GM12878 (cell line): Measurements from ENCODE around the gene SLC37A1. TPM values are rescaled to one million over a fixed set of nuclear protein-coding genes. Genes with fewer than 3 reads are reported as not detected.

Experiments used
- ATAC-seq: fragments of 200-7000 bp; cut with Tn5 transposase; 3 replicates; pipeline ENCODE4 v1.9.1; 2020; ENCODE audit warnings: mild to moderate bottlenecking, moderate library complexity
- BruUV-seq: library from RNA; stranded (reverse); fragments of 400-500 nt; replicated peaks from 2 replicates; lab custom pipeline; 2021; lab: Mats Ljungman, UMichigan
- CTCF ChIA-PET: fragments of 300-600 bp; sonication (Branson Sonifier 250); formaldehyde crosslinking; extraction: SDS; loops from one replicate; lab custom pipeline; 2021; ENCODE audit warnings: inconsistent platforms; lab: Yijun Ruan, JAX
- POLR2A ChIA-PET: fragments of 350-600 bp; formaldehyde crosslinking; extraction: SDS; loops from one replicate; lab custom pipeline; 2021; ENCODE audit warnings: inconsistent platforms; lab: Charles Lee
- RAD21 ChIA-PET: fragments of 300-600 bp; sonication (Branson Sonifier 250); formaldehyde crosslinking; loops from one replicate; lab custom pipeline; 2023; ENCODE audit warnings: antibody characterized with exemption; ENCODE audit not compliant: unreplicated experiment; lab: Charles Lee
- SMC1A ChIA-PET: fragments of 300-600 bp; sonication (Branson Sonifier 250); formaldehyde crosslinking; loops from one replicate; lab custom pipeline; 2023; ENCODE audit not compliant: unreplicated experiment, uncharacterized antibody; lab: Charles Lee
- DNase-seq: peaks from one replicate; pipeline ENCODE4 v3.0.0-alpha.2; 2011; ENCODE audit warnings: low read depth, low spot score
- FAIRE-seq: peaks from 3 replicates; lab custom pipeline; 2011; peaks lifted over from hg19 to GRCh38; lab: Jason Lieb, UNC
- H2AFZ ChIP-seq: 2 replicates; pipeline ENCODE4 v1.6.0; 2011; ENCODE audit warnings: low read depth, low read length, control low read depth; ENCODE audit not compliant: control insufficient read depth
- H3K27ac ChIP-seq: 2 replicates; pipeline ENCODE4 v1.5.1; 2011; ENCODE audit warnings: control low read depth; ENCODE audit not compliant: control insufficient read depth, insufficient read depth
- H3K27me3 ChIP-seq, 2 experiments: replicated peaks in 1 of 2; 2 replicates each; pipeline versions ENCODE4 v1.6.0 to v1.6.1; 2011; ENCODE audit warnings: low read length in 1 of 2; ENCODE audit not compliant: control insufficient read depth in 2 of 2, insufficient read depth in 2 of 2
- H3K36me3 ChIP-seq, 2 experiments: 2 replicates each; pipeline ENCODE4 v1.5.1; 2011; ENCODE audit warnings: low read length in 1 of 2; ENCODE audit not compliant: control insufficient read depth in 2 of 2, insufficient read depth in 2 of 2
- H3K4me1 ChIP-seq: 2 replicates; pipeline ENCODE4 v1.6.1; 2011; ENCODE audit warnings: mild to moderate bottlenecking, low read length, moderate library complexity, mixed read lengths; ENCODE audit not compliant: control insufficient read depth, insufficient read depth
- H3K4me2 ChIP-seq: 2 replicates; pipeline ENCODE4 v1.6.0; 2011; ENCODE audit warnings: control low read depth; ENCODE audit not compliant: control insufficient read depth, insufficient read depth
- H3K4me3 ChIP-seq: fragments of 200-600 bp; sonication (generic); 2 replicates; pipeline ENCODE4 v1.5.1; 2016
- H3K79me2 ChIP-seq: 2 replicates; pipeline ENCODE4 v1.6.0; 2011; ENCODE audit warnings: low read length; ENCODE audit not compliant: control insufficient read depth, insufficient read depth
- H3K9ac ChIP-seq: 2 replicates; pipeline ENCODE4 v1.8.0; 2011; ENCODE audit warnings: low read length, control low read depth, mixed read lengths; ENCODE audit not compliant: control insufficient read depth, insufficient read depth
- H3K9me3 ChIP-seq: replicated peaks from 3 replicates; pipeline ENCODE4 v1.5.1; 2011; ENCODE audit warnings: mild to moderate bottlenecking, low read length; ENCODE audit not compliant: control insufficient read depth, insufficient read depth
- H4K20me1 ChIP-seq: 2 replicates; pipeline ENCODE4 v1.6.0; 2011; ENCODE audit not compliant: control insufficient read depth, insufficient read depth
- WGBS: methylation state at CpG from one replicate; pipeline ENCODE4 v1.1.6; 2016; ENCODE audit warnings: low lambda C conversion rate; ENCODE audit not compliant: insufficient replicate concordance, insufficient coverage; ENCODE audit errors: missing lambda C conversion rate; 5-methylcytosine and 5-hydroxymethylcytosine counted together
- in situ Hi-C: fragments of 300-500 bp; cut with MboI; formaldehyde crosslinking; loops from 9 replicates; pipeline ENCODE4 v1.14.3; 2018; ENCODE audit warnings: mixed read lengths
- intact Hi-C: fragments of 100-400 bp; cut with micrococcal nuclease; formaldehyde crosslinking; loops from one replicate; pipeline ENCODE4 v1.14.2; 2022; ENCODE audit not compliant: unreplicated experiment
- polyA plus RNA-seq, 11 experiments: library from polyadenylated mRNA; depleted of rRNA in 4 of 11; unstranded in 6 of 11; stranded (reverse) in 5 of 11; fragments of >200 nt; fragmentation: Nextera tagmentation in 4 of 11; fragmentation: Illumina TruSeq in 1 of 11; extraction: Ambion mirVana in 4 of 11; extraction: Trizol in 1 of 11; gene quantifications; 1 replicate in 1 of 11; 2 replicates in 10 of 11; pipeline versions ENCODE4 v1.2.1 to v1.2.3, GENCODE V29; 2011 to 2016; ENCODE audit warnings: inconsistent platforms in 2 of 11, missing spikeins in 2 of 11, low read depth in 1 of 11
- total RNA-seq, 4 experiments: library from RNA; depleted of rRNA in 3 of 4; stranded (reverse); fragments of >200 nt in 3 of 4; fragmentation: Illumina TruSeq in 1 of 4; extraction: Trizol in 1 of 4; gene quantifications; 2 replicates each; pipeline versions ENCODE4 v1.2.1 to v1.2.3, GENCODE V29; 2013 to 2021
- TF ChIP-seq, protein P1 (sequence below): fragments of 450-650 bp; IDR thresholded peaks from 2 replicates; pipeline ENCODE4 v1.6.1; 2017; ENCODE audit warnings: mild to moderate bottlenecking, moderate library complexity

The SLC37A1 gene
- total and polyA plus RNA-seq, 10 of the 15 experiments (the other 5 are each of a cell fraction or from before 2014, with no cell fraction given): 1.1 to 35.5 (median 24.4) TPM

DNA sequence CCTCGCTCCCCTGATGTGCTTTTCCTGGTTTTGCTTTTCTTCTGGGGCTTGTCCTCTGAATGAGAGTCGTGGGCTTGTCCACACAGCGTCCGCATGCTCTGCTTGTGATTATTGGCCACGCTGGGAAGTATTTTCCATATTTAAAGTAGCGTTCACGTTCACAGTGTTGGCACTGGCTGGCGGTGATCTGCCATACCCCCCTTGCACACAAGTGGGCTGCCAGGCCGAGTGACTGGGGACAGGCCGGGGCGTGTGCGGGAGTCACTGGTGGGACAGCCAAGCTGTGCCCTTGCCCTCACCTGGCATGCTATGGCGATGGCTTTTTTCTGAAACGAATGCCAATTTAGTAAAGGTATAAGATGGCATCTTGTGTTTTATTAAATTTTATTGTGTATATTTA lies 32.8 kb downstream of the SLC37A1 start:
- in situ Hi-C loops: no loop called here
- RAD21 ChIA-PET: no interaction called here
- H3K9ac ChIP-seq: no peak overlapping the region
- BruUV-seq: no TSS peak
- H3K36me3 ChIP-seq: peaks cover 14 to 25% of the 10 kb centered on the region in 2 experiments
- no peaks in the 10 kb centered on the region for H3K9me3 ChIP-seq
- intact Hi-C loops: no loop called here
- TF ChIP-seq, protein P1, sequence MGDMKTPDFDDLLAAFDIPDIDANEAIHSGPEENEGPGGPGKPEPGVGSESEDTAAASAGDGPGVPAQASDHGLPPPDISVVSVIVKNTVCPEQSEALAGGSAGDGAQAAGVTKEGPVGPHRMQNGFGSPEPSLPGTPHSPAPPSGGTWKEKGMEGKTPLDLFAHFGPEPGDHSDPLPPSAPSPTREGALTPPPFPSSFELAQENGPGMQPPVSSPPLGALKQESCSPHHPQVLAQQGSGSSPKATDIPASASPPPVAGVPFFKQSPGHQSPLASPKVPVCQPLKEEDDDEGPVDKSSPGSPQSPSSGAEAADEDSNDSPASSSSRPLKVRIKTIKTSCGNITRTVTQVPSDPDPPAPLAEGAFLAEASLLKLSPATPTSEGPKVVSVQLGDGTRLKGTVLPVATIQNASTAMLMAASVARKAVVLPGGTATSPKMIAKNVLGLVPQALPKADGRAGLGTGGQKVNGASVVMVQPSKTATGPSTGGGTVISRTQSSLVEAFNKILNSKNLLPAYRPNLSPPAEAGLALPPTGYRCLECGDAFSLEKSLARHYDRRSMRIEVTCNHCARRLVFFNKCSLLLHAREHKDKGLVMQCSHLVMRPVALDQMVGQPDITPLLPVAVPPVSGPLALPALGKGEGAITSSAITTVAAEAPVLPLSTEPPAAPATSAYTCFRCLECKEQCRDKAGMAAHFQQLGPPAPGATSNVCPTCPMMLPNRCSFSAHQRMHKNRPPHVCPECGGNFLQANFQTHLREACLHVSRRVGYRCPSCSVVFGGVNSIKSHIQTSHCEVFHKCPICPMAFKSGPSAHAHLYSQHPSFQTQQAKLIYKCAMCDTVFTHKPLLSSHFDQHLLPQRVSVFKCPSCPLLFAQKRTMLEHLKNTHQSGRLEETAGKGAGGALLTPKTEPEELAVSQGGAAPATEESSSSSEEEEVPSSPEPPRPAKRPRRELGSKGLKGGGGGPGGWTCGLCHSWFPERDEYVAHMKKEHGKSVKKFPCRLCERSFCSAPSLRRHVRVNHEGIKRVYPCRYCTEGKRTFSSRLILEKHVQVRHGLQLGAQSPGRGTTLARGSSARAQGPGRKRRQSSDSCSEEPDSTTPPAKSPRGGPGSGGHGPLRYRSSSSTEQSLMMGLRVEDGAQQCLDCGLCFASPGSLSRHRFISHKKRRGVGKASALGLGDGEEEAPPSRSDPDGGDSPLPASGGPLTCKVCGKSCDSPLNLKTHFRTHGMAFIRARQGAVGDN: no peak
- SMC1A ChIA-PET: no interaction called here
- FAIRE-seq: no peak
- H3K4me3 ChIP-seq: no peak overlapping the region
- H3K27ac ChIP-seq: no peak overlapping the region
- no peaks in the 10 kb centered on the region for H3K27me3 ChIP-seq
- H3K79me2 ChIP-seq: no peaks in the 10 kb centered on the region
- H3K4me2 ChIP-seq: no peak overlapping the region
- H3K4me1 ChIP-seq: peaks cover 8% of the 10 kb centered on the region
- WGBS: 89% methylated on average over 14 of the region's 14 CpGs
- POLR2A ChIA-PET: interaction anchor here (1.1 kb wide), 1 partner anchor 8 kb away, joined by 3 read pairs; no protein-coding TSS in a partner anchor
- H4K20me1 ChIP-seq: no peaks in the 10 kb centered on the region
- no peak for DNase-seq
- H2AFZ ChIP-seq: no peak overlapping the region
- no peak for ATAC-seq
- CTCF ChIA-PET: no interaction called here
